ENCODE measurements around the gene CYB561D2. TPM values are rescaled to one million over a fixed set of nuclear protein-coding genes. Genes with fewer than 3 reads are reported as not detected.

The CYB561D2 gene
- total RNA-seq, 1 experiment from 2014 or later, result 20.0 TPM

- Histone ChIP-seq H3K27me3 (ENCODE audit: control insufficient read depth, insufficient read depth, low read length) (no peaks in the 10 kb centered on the region), H3K36me3 (replicated peaks; ENCODE audit: control insufficient read depth, insufficient read depth, low read length) (no peaks in the 10 kb centered on the region), H3K4me3 (ENCODE audit: insufficient read depth, low read depth, low read length) (no peak overlapping the region)
- DNase-seq, result peak; percentile 89
Measured at GRCh38 chr3:50375258-50375931, 24.7 kb downstream of the CYB561D2 start.

- peak; percentile 86 for DNase-seq
- H3K4me3 ChIP-seq (ENCODE audit: insufficient read depth, low read depth, low read length), result no peak overlapping the region
- H3K36me3 ChIP-seq (replicated peaks; ENCODE audit: control insufficient read depth, insufficient read depth, low read length), result no peaks in the 10 kb centered on the region
- H3K27me3 ChIP-seq (ENCODE audit: control insufficient read depth, insufficient read depth, low read length), result no peaks in the 10 kb centered on the region
Measured at GRCh38 chr3:50378024-50378423, 27.4 kb downstream of the CYB561D2 start.

GRCh38 chr3:50378757-50379156 is 28.1 kb downstream of the CYB561D2 start:
- H3K4me3 ChIP-seq (ENCODE audit: insufficient read depth, low read depth, low read length), result no peak overlapping the region
- H3K36me3 ChIP-seq (replicated peaks; ENCODE audit: control insufficient read depth, insufficient read depth, low read length), result no peaks in the 10 kb centered on the region
- no peak for DNase-seq
- no peaks in the 10 kb centered on the region for H3K27me3 ChIP-seq (ENCODE audit: control insufficient read depth, insufficient read depth, low read length)

- no peak for DNase-seq
- Histone ChIP-seq H3K27me3 (ENCODE audit: control insufficient read depth, insufficient read depth, low read length) (no peaks in the 10 kb centered on the region), H3K4me3 (ENCODE audit: insufficient read depth, low read depth, low read length) (no peak overlapping the region), H3K36me3 (replicated peaks; ENCODE audit: control insufficient read depth, insufficient read depth, low read length) (no peaks in the 10 kb centered on the region)
Measured at GRCh38 chr3:50380405-50381085, 29.9 kb downstream of the CYB561D2 start.

- Histone ChIP-seq H3K36me3 (replicated peaks; ENCODE audit: control insufficient read depth, insufficient read depth, low read length) (no peaks in the 10 kb centered on the region), H3K4me3 (ENCODE audit: insufficient read depth, low read depth, low read length) (no peak overlapping the region), H3K27me3 (ENCODE audit: control insufficient read depth, insufficient read depth, low read length) (no peaks in the 10 kb centered on the region)
- DNase-seq, result no peak
Measured at GRCh38 chr3:50381383-50381782, 30.7 kb downstream of the CYB561D2 start.

- no peak overlapping the region for H3K4me3 ChIP-seq (ENCODE audit: insufficient read depth, low read depth, low read length)
- no peaks in the 10 kb centered on the region for H3K36me3 ChIP-seq (replicated peaks; ENCODE audit: control insufficient read depth, insufficient read depth, low read length)
- no peaks in the 10 kb centered on the region for H3K27me3 ChIP-seq (ENCODE audit: control insufficient read depth, insufficient read depth, low read length)
- no peak for DNase-seq
Measured at GRCh38 chr3:50382722-50383121, 32.1 kb downstream of the CYB561D2 start.

- no peak overlapping the region for H3K4me3 ChIP-seq (ENCODE audit: insufficient read depth, low read depth, low read length)
- DNase-seq, result no peak
- no peaks in the 10 kb centered on the region for H3K36me3 ChIP-seq (replicated peaks; ENCODE audit: control insufficient read depth, insufficient read depth, low read length)
- no peaks in the 10 kb centered on the region for H3K27me3 ChIP-seq (ENCODE audit: control insufficient read depth, insufficient read depth, low read length)
Measured at GRCh38 chr3:50383750-50384149, 33.1 kb downstream of the CYB561D2 start.

GRCh38 chr3:50385754-50386153 is 35.1 kb downstream of the CYB561D2 start:
- no peak for DNase-seq
- Histone ChIP-seq H3K4me3 (ENCODE audit: insufficient read depth, low read depth, low read length) (no peak overlapping the region), H3K27me3 (ENCODE audit: control insufficient read depth, insufficient read depth, low read length) (no peaks in the 10 kb centered on the region), H3K36me3 (replicated peaks; ENCODE audit: control insufficient read depth, insufficient read depth, low read length) (no peaks in the 10 kb centered on the region)

GRCh38 chr3:50388016-50388719 is 37.5 kb downstream of the CYB561D2 start:
- Histone ChIP-seq H3K27me3 (ENCODE audit: control insufficient read depth, insufficient read depth, low read length) (no peaks in the 10 kb centered on the region), H3K36me3 (replicated peaks; ENCODE audit: control insufficient read depth, insufficient read depth, low read length) (no peaks in the 10 kb centered on the region), H3K4me3 (ENCODE audit: insufficient read depth, low read depth, low read length) (no peak overlapping the region)
- DNase-seq, result peak; percentile 96

- Histone ChIP-seq H3K36me3 (replicated peaks; ENCODE audit: control insufficient read depth, insufficient read depth, low read length) (no peaks in the 10 kb centered on the region), H3K27me3 (ENCODE audit: control insufficient read depth, insufficient read depth, low read length) (no peaks in the 10 kb centered on the region), H3K4me3 (ENCODE audit: insufficient read depth, low read depth, low read length) (no peak overlapping the region)
- DNase-seq, result no peak
Measured at GRCh38 chr3:50388720-50389413, 38.2 kb downstream of the CYB561D2 start.

- Histone ChIP-seq H3K4me3 (ENCODE audit: insufficient read depth, low read depth, low read length) (no peak overlapping the region), H3K36me3 (replicated peaks; ENCODE audit: control insufficient read depth, insufficient read depth, low read length) (no peaks in the 10 kb centered on the region), H3K27me3 (ENCODE audit: control insufficient read depth, insufficient read depth, low read length) (no peaks in the 10 kb centered on the region)
- DNase-seq, result no peak
Measured at GRCh38 chr3:50389414-50389767, 38.7 kb downstream of the CYB561D2 start.

- Histone ChIP-seq H3K27me3 (ENCODE audit: control insufficient read depth, insufficient read depth, low read length) (no peaks in the 10 kb centered on the region), H3K4me3 (ENCODE audit: insufficient read depth, low read depth, low read length) (no peak overlapping the region), H3K36me3 (replicated peaks; ENCODE audit: control insufficient read depth, insufficient read depth, low read length) (no peaks in the 10 kb centered on the region)
- no peak for DNase-seq
Measured at GRCh38 chr3:50390508-50391224, 40.0 kb downstream of the CYB561D2 start.

GRCh38 chr3:50392101-50392715 is 41.5 kb downstream of the CYB561D2 start:
- Histone ChIP-seq H3K27me3 (ENCODE audit: control insufficient read depth, insufficient read depth, low read length) (no peaks in the 10 kb centered on the region), H3K36me3 (replicated peaks; ENCODE audit: control insufficient read depth, insufficient read depth, low read length) (no peaks in the 10 kb centered on the region), H3K4me3 (ENCODE audit: insufficient read depth, low read depth, low read length) (no peak overlapping the region)
- no peak for DNase-seq

GRCh38 chr3:50393061-50393460 is 42.4 kb downstream of the CYB561D2 start:
- no peak for DNase-seq
- no peaks in the 10 kb centered on the region for H3K36me3 ChIP-seq (replicated peaks; ENCODE audit: control insufficient read depth, insufficient read depth, low read length)
- H3K27me3 ChIP-seq (ENCODE audit: control insufficient read depth, insufficient read depth, low read length), result no peaks in the 10 kb centered on the region
- H3K4me3 ChIP-seq (ENCODE audit: insufficient read depth, low read depth, low read length), result no peak overlapping the region

All from H7 (cell line).